Brain microvascular endothelial cell (primary cell): ENCODE data around the gene CADM1.

Experiments used
- DNase-seq: peaks from one replicate; pipeline ENCODE4 v3.0.0-alpha.2; 2020
- H3K27ac ChIP-seq: fragments of 250-450 bp; sonication (Bioruptor Pico); 2 replicates; pipeline ENCODE4 v1.5.1; 2020; ENCODE audit warnings: mild to moderate bottlenecking, moderate library complexity
- H3K27me3 ChIP-seq: fragments of 250-450 bp; sonication (Bioruptor Pico); replicated peaks from 2 replicates; pipeline ENCODE4 v1.5.1; 2020; ENCODE audit warnings: mild to moderate bottlenecking
- H3K36me3 ChIP-seq: fragments of 250-450 bp; sonication (Bioruptor Pico); replicated peaks from 2 replicates; pipeline ENCODE4 v1.5.1; 2020; ENCODE audit warnings: mild to moderate bottlenecking
- H3K4me3 ChIP-seq: 2 replicates; pipeline ENCODE4 v1.5.1; 2011; ENCODE audit warnings: low read depth, mild to moderate bottlenecking, control low read depth, low read length, moderate library complexity
- in situ Hi-C: cut with HindIII; loops from 2 replicates; pipeline ENCODE4 v1.10.0; 2017; ENCODE audit warnings: low sequenced_read_pairs, low pct_ligation_motif_present
- TF ChIP-seq, protein P1 (sequence below): IDR thresholded peaks from 2 replicates; pipeline ENCODE4 v1.5.1; 2011; ENCODE audit warnings: low read depth, mild to moderate bottlenecking, moderate library complexity, low read length, control low read depth, inconsistent platforms; ENCODE audit errors: missing control alignments

CADM1 gene

DNA sequence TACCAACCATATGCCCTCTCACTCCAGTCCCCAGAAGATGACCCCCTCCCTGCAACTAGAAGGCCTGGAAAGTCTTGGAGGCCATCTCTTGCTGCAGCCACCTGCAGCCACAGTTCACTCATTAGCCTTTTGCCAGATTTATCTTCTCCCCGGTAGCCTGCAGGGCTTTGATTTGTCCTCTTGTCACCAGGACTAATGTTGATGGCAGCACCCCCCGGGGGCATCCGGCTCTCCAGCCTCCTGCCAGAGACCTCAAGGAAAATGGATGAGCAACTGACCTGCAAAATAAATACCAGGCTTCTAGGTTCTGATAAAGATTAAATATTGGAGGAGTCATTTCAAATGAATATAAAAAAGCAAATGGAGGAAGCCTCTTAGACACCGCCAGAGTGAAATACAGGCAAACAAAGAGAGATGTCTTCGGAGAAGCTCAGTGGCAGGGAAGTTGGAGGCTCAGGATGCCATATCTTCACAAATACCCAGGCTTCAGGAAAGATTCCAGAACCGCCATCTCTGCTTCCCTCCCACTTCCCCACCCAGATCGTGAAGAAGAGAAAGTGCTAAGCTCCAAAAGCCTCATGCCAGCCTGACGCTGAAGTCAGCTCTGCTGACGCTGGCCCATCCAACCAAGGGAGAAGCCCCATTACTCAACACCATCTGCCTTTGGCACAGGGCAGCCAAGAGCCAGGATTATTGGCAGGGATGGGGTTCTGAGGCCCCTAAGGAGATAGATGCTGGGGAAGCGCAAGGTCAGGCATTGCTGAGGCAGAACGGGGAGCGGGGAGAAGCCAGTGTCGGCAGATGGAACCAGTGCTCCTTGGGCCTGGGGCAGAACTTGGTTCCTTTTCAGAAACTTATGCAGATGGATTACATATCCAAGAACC is 362.7 kb downstream of the CADM1 start:
- in situ Hi-C loops, result no loop called here
- TF ChIP-seq, protein P1, sequence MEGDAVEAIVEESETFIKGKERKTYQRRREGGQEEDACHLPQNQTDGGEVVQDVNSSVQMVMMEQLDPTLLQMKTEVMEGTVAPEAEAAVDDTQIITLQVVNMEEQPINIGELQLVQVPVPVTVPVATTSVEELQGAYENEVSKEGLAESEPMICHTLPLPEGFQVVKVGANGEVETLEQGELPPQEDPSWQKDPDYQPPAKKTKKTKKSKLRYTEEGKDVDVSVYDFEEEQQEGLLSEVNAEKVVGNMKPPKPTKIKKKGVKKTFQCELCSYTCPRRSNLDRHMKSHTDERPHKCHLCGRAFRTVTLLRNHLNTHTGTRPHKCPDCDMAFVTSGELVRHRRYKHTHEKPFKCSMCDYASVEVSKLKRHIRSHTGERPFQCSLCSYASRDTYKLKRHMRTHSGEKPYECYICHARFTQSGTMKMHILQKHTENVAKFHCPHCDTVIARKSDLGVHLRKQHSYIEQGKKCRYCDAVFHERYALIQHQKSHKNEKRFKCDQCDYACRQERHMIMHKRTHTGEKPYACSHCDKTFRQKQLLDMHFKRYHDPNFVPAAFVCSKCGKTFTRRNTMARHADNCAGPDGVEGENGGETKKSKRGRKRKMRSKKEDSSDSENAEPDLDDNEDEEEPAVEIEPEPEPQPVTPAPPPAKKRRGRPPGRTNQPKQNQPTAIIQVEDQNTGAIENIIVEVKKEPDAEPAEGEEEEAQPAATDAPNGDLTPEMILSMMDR, result no peak

DNA sequence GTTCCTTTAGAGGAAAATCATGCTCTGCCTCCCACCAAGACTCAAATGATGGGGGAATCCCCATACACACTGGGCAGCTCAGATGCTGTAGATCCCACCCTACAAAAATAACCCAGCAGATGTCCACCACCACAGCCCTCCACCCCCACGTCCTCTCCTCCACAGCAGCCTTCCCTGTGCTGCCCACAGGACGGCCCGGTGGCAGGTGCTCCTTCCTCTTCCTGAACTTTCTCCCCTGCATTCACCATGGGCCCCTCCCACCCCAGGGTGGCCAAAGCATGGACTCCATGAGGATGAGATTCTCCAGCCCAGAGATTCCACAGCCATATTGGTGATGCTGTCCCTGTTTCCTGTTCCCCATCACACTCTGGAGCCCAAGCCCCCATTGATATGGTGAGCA is 368.3 kb downstream of the CADM1 start:
- in situ Hi-C loops, result no loop called here
- Histone ChIP-seq H3K36me3 (no peaks in the 10 kb centered on the region), H3K27ac (no peak overlapping the region), H3K4me3 (no peak overlapping the region), H3K27me3 (no peaks in the 10 kb centered on the region)
- TF ChIP-seq, protein P1, result no peak
- DNase-seq, result no peak

More for the DNA sequence above, 362.7 kb downstream of the CADM1 start:
- no peak for DNase-seq
- H3K27ac ChIP-seq, result no peak overlapping the region
- H3K4me3 ChIP-seq, result no peak overlapping the region
- H3K36me3 ChIP-seq, result no peaks in the 10 kb centered on the region
- H3K27me3 ChIP-seq, result no peaks in the 10 kb centered on the region

DNA sequence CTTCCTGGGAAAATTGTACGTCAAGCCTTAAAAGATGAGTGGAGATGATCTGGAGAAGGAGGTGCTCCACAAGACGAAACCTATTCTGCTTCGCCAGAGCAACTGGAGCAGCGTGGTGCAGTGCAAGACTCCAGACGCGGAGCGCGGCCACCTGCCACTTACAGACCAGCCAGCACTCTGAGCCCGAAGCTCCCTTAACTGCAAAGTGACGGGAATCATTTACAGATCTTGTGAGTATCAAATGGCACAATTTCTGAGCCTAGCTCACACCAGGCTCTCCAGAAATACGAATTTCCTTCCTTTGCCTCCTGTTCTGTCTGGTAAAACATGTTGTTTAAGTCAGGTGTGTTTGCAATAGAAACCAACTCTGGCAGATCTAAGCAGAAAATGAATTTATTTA is 369.3 kb downstream of the CADM1 start:
- H3K27me3 ChIP-seq, result no peaks in the 10 kb centered on the region
- TF ChIP-seq, protein P1, result no peak
- DNase-seq, result no peak
- in situ Hi-C loops, result no loop called here
- H3K27ac ChIP-seq, result no peak overlapping the region
- no peaks in the 10 kb centered on the region for H3K36me3 ChIP-seq
- no peak overlapping the region for H3K4me3 ChIP-seq

DNA sequence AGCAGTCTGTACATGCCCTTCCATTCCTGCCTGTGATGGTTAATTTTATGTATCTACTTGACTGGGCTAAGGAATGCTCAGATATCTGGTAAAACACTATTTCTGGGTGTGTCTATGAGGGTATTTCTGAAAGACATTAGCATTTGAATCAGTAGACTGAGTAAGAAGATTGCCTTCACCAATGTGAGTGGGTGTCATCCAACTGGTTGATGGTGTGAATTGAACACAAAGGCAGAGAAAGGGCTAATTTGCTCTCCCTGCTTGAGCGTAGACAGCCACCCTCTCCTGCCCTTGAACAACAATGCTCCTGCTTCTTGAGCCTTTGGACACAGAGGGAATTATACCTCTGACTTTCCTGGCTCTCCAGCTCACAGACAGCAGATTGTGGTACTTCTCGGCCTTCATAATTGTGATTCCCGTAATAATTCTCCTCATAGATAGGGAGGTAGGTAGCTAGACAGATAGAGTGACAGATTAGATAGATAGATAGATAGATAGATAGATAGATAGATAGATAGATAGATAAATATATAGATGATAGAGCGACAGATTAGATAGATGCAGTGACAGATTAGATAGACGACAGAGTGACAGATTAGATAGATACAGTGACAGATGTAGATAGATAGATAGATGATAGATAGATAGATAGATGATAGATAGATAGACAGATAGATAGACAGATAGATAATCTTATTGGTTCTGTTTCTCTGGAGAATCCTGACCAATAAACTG is 370.6 kb downstream of the CADM1 start:
- in situ Hi-C loops, result no loop called here
- Histone ChIP-seq H3K36me3 (no peaks in the 10 kb centered on the region), H3K27me3 (no peaks in the 10 kb centered on the region), H3K4me3 (no peak overlapping the region), H3K27ac (no peak overlapping the region)
- DNase-seq, result no peak
- TF ChIP-seq, protein P1, result no peak

DNA sequence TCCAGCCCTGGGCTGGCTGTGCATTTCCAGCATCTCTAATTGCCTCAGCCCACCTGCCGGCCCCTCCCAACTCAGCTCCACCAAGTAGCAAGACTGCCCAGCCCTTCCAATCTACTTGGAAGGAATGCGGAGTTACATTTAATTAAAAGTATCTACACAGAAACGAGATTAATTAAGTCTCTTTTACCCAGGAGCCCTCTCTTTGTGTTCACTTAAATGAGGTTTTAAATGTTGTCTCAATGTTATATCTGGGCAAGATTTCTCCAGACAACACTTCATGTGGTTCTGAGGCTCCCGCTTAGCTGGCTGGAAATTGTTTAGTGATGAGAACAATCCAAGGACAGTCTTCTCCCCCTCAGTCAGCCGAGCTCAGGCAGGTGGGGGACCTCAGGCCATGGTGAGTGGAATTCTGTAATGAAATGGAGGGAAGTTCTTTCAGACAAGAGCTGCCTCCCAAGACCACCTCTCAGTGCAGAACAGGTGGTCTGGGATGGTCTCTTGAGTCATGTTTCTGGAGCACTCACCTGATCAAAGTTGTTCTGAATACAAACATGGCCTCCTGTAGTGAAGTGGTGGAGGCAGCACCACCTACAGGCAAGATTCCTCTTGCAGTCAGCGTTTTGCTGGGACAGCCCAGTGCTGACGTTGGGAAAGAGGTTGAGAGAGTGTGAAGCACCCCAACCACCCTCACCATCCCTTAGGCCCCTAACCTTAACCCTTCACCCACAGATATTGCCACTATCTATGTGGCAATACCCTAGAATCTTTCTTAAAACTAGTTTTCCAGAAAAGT is 371.6 kb downstream of the CADM1 start:
- no peak overlapping the region for H3K27ac ChIP-seq
- H3K36me3 ChIP-seq, result no peaks in the 10 kb centered on the region
- TF ChIP-seq, protein P1, result peak; percentile 6
- no peak for DNase-seq
- no peak overlapping the region for H3K4me3 ChIP-seq
- in situ Hi-C loops, result no loop called here
- no peaks in the 10 kb centered on the region for H3K27me3 ChIP-seq
